ENCODE data around the gene CD276.
"Not testable (repeated sequence)": the region's sequence is repeated elsewhere in the genome, so short reads cannot be mapped to it uniquely, and the experiment has no call there.

The CD276 gene

DNA sequence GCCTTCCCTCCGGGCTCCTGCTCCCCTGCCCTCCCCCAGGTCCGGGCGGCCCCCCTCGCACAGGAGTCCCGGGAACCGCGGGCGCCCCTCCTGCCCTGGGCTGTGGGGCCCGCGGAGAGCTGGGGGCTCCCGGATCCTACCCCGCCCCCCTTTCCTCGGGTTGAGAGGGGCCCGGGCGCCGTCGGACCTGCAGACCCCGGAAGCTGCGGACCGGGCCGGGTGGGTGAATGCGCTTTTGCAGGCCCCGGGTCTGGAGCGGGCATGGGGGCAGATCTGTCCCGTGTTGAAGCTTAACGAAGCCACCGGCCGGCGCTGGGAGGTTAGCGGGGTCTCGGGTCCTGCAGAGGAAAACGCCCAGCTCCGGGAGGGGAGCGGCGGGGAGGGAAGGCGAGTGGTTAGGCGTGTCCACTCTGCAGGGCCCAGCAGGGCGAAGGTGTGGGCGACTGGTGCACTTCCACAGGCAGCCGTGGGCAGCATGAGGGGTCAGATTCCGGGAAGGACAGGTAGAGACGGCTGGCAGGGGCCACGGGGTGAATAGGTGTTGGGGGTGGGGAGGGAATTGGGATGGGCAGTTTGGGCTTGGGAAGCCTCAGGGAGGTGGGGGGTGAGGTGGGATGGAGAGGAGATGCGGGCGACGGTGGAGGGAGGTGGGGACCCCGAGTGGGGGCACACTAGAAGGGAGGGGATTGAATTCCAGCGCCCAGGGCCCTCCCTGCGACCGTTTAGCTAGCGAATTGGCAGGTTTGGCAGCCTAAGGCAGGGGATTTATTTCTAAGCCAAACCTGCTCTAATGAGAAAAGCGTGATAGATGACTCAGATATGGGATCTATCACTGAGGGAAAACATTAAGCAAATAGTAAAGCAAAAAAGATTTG is 635 bp downstream of the CD276 start:
- DNase-seq = no peak

DNA sequence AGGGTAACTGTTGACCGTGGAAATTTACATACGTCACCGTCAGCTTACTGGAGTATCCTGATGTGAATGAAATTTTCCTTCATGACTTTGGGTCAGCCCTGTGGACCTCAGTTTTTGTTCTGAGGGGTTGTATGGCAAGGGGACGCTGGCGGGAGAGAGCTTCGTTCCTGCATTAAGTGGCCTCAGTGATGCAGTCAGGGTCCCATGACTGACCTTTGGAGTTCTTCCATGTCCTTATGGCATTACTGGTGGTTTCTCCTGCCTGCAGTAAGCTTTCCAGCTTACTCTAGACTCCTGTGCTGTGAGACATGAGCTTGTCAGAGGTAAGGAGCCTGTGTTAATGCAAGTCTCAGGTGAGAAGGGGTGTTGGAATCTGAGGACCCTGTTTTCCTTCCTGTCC is 1.8 kb downstream of the CD276 start:
- no peak for DNase-seq

DNA sequence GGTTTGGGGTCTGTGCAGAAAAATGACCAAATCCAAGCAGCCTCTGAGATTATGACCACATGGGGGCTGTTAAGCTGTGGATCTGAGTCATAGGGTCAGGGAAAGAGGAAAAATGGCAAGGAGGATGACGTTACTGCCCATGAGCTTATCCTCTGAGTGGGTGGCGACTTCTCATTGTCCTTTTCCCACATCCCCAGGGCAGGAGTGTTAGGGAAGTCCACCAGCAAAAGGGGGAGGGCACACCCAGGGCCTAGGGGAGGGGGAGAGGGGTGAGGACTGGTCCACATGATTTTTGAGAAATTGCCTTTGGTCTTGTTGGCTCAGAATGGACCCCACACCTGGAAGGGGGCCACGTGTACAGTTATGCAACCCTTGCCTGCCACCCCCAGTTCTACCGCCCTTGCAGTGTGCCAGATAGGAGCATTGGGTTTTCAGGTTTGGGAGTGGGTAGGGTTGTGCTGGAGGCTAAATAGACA is 2.6 kb downstream of the CD276 start:
- DNase-seq = no peak

DNA sequence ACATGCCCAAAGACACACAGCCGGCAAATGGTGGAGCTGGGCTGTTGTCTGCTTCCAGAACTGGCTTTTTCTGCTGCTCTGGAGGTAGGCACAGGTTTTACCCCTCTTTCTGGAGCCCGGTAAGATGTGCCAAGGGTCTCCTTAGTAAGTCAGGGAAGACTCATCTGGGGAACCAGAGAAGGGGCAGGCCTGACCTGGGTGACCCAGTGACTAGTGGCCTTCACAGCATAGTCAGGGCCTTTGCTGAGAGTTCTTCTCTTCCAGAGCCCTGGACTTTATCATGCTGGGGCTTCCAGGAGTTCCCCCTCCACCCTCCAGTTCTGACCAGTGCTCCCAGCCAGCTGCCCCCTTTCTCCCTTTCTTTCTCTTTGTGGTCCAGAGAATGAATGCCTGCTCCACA is 3.2 kb downstream of the CD276 start:
- DNase-seq = no peak

DNA sequence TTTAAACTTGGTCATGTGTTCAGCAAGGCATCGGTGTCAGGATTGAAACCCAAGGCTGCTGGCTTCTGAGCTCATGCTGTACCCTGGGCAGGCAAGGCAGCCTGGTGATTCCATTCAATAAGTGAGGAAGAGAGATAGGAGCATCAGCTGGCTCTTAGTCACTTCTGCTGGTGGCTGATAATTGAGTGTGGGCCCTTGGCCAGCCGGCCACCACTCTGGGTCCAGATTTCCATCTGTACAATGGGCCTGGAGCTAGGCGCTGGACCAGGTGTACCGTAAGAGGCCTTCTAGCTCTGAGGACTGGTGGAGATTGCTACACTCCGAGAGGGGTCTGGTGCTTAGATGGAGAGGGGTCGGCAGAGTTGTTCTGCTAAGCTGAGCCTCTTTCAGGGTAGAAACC is 4.3 kb downstream of the CD276 start:
- DNase-seq = no peak

DNA sequence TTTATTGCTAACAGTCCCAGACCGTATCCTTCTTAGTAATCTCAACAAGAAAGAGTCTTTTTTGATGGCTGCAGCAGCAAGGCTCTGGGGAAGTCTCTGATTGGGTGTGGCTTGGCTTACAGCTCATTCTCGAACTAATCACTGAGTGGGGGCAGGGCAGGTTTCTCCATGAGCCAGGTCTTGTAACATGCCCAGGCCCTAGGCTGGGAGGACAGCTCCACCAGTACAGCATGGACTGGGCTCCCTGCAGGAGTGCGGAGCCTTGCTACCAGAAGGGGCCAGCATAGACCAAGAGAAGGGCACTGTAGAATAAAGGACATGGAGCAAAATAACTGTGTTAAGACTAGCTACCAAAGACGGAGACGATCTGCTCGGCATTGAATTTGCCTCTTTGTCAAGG is 7.2 kb downstream of the CD276 start:
- DNase-seq = peak; percentile 53

DNA sequence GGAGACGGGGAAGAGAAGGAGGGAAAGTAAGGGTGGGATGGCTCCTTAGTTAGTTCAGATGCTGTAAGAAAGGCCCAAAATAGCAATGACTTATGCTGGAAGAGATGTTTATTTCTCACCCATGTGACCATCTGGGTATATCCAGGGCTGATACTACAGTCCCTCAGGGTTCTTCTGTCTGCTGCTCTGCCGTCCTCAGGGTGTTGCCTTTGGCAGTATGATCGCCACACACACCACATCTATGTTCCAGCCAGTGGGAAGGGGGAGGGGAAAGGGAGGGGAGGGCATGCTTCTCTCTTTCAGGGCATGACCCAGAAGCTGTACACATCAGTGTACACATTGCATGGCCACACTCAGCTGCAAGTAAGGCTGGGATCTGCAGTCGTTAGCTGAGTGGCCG is 10.2 kb downstream of the CD276 start:
- DNase-seq = no peak

DNA sequence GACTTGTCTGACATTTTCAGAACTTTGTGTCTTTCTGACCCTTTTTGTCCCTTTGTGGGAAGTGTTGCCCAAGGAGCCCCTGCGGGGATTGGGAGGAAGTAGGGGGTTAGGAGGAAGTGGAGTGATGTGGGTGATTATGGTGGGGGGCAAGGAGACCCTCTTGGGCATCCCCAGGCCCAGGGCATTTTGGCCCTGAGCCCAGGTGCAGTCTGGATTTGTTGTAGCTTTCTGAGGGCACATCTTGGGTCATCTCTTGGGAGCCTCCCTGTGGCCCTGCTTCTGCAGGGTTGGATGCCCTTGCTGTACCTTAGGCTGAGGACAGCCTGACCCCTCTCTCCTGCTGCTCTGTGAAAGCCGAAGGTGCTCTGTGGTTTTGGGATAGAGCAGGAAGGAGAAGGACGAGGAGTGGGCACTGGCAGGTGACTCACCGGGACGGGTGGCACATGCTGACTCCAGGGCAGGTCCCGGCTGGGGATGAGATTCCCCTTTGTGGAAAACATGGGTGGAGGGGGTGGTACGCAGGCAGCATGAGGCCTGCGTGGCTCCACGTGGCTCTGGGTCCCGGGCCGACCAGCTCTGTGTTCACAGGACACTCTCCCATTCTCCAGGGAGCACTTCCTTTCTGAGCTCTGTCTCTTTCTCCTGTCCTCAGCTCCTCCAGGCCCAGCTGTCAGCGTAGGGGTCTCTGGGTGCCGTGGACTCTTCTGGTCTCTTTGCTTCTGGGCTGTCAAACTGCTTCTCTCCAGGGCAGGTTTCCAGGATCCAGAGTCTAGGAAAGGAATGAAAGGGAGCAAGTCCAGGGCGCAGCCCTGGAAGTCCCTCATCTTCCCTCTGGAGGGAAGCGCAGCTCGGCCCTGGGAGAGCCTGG is 11.8 kb downstream of the CD276 start:
- DNase-seq = no peak

DNA sequence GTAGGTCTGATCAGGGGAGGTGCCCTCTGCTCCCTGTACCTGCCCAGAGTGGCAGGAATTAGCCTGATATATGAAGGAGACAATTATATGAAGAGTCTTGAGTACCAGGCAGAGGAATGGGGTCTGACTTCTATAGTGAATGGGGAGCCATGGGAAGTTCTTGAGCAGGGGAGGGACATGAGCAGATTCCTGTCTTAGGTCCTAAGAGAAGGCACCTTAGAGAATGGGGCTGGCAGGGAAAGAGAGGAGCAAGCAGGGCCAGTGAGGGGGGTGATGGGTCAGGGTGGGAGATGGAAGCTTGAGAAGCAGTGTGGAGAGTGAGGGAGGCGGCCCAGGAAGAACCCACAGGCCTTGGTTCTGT is 12.4 kb downstream of the CD276 start:
- DNase-seq = no peak

DNA sequence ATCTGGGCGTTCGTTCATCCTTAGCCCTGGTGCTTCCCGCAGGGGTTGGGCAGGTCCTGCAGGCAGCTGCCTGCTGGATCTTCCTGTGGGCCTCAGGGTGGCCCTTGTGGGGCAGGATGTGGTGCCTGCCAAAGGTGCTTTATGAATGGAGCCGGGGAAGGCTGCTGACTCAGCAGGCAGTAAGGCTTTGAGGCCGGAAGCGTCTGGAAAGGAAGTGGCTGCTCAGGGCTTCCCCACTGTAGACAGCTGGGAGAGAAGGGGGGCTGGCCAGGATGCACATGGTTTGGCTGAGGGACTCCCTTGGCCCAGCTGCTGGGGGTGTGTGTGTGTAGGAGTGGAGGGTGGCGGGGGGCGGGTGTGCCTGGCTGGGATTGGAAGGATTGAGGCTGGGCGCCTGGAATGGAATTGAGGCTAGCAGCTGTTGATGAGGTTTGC is 12.9 kb downstream of the CD276 start:
- DNase-seq = no peak

DNA sequence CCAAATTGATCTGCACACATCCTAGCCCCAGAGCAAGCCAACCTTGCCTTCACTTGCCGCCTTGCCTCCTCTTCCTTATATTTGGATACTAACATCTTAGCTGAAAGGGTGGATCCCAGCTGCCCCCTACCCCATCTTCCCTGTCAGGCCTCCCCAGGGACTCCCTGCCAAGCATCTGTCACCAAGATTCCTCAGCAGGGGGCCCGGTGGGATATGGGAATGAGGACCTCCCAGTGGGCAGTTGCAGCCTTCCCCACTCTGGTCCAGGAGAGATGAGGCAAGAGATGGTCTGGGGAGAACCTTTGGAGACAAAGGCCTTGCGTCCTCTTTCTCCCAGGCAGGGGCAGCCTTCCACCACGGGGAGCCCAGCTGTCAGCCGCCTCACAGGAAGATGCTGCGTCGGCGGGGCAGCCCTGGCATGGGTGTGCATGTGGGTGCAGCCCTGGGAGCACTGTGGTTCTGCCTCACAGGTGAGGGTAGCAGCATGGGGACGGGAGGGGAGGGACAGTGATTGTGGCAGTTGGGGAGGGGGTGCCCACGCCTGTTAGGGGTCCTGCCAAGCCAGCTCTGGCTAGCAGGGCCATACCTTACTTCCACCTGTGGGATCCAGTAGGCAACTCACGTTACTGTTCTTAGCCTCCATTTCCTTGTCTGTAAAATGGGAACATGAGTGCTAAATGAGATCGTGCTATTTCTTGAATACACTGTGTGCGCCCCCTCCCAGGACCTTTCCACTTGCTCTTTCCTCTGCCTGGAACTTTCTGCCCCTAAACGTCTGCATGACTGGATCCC is 15.3 kb downstream of the CD276 start:
- DNase-seq = no peak

DNA sequence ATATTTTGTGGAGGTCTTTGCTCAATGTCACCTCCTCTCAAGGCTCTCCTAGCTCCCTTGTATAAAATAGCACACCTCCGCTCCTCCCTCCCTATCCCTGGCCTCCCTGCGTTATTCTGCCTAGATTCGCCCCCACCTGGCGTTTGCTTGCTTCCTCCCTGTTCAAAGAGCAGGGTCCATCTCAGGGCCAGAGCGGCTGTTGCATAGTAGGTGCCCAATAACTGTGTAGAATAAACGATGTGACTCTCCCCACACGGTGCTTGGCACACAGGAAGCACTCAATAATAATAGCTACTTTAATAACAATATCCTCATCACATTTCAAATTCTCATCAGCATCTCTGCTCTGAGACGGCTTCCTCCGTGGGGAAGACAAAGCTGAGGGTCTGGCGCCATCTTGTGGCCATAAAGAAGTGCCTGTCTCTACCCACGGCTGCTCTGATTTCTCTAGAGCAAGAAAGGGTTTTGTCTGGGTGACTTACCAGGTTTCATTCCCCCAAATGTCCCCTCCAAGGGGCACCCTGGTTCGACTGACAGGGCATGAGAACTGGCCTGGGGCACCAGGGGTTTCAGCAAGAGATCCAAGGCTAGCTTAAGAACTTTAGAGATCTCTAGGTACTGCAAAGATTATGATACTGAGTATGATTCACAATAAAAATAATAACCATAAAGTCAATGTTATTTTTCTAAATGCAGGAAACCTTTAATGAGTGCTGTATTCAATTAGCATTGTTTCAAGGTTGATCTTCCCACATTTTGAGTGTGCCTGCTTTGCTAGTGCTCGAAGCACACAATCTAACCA is 16.1 kb downstream of the CD276 start:
- peak; percentile 63 for DNase-seq

DNA sequence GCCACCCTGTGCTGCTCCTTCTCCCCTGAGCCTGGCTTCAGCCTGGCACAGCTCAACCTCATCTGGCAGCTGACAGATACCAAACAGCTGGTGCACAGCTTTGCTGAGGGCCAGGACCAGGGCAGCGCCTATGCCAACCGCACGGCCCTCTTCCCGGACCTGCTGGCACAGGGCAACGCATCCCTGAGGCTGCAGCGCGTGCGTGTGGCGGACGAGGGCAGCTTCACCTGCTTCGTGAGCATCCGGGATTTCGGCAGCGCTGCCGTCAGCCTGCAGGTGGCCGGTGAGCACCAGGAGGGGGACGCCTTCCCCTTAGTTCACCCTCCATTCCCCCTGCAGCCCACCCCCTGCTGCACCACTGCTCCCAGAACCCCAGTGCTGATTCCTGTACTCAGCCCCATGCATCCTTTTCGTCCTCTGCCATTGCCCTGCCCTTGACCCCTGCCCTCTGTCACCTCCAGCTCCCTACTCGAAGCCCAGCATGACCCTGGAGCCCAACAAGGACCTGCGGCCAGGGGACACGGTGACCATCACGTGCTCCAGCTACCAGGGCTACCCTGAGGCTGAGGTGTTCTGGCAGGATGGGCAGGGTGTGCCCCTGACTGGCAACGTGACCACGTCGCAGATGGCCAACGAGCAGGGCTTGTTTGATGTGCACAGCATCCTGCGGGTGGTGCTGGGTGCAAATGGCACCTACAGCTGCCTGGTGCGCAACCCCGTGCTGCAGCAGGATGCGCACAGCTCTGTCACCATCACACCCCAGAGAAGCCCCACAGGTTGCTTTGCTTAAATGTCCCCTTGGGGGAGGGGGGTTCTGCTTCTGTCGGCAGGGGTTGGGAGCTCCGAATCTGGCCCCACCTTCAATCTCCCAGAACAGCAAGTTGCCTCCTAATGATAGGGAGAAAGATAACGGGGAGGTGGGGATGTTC is 18.4 kb downstream of the CD276 start:
- DNase-seq = not testable (repeated sequence)

DNA sequence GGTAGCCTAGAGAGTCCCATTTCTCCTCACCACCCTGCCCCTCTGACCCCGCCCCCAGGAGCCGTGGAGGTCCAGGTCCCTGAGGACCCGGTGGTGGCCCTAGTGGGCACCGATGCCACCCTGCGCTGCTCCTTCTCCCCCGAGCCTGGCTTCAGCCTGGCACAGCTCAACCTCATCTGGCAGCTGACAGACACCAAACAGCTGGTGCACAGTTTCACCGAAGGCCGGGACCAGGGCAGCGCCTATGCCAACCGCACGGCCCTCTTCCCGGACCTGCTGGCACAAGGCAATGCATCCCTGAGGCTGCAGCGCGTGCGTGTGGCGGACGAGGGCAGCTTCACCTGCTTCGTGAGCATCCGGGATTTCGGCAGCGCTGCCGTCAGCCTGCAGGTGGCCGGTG is 19.4 kb downstream of the CD276 start:
- DNase-seq = not testable (repeated sequence)

DNA sequence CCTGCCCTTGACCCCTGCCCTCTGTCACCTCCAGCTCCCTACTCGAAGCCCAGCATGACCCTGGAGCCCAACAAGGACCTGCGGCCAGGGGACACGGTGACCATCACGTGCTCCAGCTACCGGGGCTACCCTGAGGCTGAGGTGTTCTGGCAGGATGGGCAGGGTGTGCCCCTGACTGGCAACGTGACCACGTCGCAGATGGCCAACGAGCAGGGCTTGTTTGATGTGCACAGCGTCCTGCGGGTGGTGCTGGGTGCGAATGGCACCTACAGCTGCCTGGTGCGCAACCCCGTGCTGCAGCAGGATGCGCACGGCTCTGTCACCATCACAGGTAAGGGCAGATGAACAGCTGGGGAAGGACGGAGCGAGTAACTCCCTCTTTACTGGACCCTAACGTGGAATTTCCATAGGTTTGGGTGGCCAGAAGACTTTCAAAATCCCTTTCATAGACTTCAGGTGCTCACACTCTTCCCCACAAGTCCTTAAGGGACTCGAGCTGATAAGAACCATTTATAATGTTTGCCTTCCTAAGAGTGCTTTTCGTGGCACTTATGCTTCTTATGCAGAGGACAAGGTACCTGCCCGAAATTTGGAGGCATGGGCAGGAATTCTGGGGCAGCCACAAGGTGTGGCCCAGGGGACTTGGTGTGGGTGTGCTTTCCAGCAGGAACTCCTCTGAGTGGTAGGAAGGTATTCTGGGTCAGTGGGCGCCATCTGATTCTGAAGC is 20.1 kb downstream of the CD276 start:
- not testable (repeated sequence) for DNase-seq

DNA sequence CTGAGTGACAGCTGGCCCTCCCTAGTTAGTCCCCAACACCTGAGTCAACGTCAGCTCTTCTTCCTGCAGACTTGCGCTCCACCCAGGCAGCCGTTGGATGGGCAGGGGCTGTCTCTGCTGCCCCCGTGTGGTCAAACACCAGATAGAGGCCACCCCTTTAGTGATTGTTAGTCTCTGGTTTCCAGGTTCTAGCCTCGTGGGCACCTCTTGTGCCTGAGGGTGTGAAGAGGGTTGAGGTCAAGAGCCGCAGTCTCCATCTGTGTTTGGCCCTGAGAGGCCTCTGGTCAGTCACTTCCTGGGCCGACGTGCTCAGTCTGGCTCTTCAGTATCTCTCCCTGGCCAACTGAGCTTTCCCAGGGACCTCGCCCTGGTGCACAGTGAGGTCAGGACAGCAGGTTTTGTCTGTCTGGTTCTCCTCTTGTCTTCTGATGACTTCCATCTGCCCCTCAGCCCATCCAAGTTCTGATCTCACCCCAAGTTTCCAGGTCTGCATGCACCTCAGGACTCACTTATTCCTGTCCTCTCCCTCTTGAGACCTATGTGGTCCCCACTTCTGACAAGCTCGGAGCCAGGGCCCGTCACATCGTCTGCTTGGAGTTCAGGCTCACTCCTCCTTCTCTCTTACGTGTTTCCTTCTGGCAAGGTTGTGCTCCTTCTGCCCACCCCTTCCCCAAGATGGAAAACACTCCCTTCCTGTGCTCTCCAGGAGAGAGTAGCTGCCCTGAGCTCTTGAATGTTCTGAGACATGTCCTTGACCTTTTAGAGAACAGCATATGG is 20.9 kb downstream of the CD276 start:
- DNase-seq = peak; percentile 43

DNA sequence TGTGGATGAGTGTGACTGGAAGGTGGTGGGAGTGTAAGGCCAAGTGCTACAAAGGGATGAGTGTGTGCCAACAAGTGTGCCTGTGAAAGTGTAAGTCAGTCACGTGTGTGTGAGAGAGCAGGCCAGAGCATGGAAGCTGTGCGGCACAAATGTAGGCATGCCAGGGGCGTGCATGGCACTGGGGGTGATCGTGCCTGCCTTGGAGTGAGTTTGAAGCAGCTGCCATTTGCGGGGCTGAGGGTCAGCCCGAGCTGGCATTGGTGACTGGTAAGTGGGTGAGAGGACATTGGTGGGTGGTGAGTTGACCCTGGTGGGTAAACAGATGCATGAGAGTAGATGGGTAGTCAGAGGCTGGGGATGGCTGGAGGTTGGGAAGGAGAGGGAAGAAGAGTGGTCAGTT is 24.5 kb downstream of the CD276 start:
- no peak for DNase-seq

DNA sequence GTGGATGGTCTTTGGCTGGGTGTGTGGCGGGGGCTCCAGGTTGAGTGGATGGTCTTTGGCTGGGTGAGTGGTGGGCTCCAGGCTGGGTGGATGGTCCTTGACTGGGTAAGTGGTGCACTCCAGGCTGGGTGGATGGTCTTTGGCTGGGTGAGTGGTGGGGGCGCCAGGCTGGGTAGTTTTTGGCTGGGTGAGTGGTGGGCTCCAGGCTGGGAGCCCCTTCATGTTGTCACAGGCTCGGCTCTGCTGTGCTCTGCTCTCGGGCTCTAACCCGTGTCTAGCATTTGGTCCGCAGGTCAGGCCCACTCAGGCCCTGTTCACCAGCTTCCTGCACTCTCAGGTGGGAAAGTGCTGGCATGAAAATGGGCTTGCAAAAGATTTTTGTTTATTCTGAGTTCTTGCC is 25.1 kb downstream of the CD276 start:
- no peak for DNase-seq

DNA sequence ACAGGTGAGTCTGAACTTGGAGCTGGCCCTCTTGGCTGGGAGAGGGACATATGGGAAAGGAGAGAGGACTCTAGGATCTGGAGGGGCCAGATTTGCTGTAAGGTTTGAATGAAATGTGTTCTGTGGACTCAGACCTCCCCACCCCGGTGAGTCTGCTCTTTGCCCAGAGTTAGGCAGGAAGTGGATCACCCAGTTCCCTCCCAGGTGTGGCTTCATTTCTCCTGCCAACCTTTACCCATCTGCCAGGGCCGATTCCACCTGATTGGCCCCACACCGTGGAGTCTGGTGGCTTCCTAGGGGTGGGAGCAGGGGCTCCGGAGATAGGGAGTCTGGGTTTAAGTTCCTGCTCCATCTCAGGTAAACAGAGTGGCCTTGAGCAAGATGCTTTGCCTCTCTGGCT is 25.5 kb downstream of the CD276 start:
- no peak for DNase-seq

DNA sequence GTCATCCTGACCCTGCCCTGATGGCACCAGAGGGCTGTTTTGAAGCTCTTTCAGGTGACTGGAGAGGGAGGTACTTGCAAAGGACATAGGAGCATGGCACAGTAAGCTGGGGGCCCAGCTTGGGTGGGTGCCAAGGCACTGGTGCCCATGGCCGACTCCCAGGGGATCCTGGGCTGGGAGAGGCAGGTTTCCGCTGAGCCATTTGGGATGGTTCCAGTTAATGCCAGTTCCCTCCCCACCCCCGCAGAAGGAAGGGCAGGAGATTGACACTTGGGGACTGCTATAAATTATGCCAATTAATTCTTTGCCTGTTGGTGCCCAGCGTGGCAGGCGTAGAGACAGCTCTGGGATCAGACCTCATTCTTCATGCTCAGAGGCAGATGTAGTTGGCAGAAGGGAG is 26.1 kb downstream of the CD276 start:
- no peak for DNase-seq
